HG02763 (cell line): ENCODE results near the gene AMPH.

Source experiments
- ATAC-seq: cut with Tn5 transposase; IDR thresholded peaks from one replicate; pipeline ENCODE4 v1.9.1; 2021; ENCODE audit warnings: mild to moderate bottlenecking, moderate library complexity; ENCODE audit not compliant: unreplicated experiment

AMPH gene

DNA sequence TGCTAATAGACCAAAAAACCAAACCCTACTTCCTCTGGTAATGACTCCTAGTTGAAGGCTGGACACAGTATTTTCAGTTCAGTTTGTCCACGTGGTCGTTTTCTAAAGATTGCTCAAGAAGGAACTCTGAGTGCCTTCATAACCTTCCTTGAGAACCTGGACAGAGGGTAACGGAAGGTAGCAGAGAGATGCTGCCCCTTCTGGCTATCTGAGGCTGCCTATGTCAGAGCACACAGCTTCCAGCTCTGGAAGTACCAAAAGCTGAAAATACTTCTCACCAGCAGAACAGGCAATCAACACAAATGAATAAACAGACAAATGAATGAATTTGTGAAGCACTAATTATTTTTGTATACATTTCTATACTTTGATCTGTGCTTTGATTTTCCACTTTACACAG, 85.2 kb downstream of the AMPH start:
- no peak for ATAC-seq

DNA sequence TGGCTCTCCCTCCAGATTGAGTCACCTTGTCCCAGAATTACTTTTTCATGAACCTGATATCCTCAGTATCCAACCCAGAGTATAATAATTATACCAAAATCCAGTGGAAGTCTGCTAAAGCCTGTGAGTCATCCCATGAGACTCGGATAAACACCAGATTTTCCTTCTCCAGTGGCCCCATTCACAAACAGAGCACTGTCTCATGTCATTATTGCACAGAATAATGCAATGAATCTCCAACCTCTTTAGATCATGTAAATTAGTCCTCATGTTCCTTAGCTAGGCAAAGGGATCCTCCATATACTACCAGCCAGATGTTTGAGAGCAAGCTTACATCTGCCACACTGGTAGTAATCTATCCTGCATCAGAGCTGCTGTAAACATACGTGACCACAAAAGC, 89.0 kb downstream of the AMPH start:
- ATAC-seq = no peak

DNA sequence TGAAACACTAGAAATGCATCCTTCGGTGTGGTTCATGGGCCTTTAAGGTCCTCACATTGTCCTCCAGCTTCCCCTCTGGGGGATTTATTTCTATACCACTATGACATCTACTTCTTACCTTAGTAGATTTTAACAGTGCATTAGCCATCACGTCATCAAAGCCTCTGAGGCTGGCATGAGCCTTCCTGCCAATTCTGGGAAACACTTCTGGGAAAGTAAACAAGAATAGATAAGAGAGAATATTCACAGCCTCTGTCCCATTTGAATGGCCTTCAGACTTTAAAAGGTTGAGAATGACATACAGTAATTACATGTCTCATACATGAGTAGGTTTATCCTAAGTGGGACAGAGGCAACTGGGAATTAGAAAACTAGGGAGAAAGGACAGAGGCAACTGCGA, 89.7 kb downstream of the AMPH start:
- no peak for ATAC-seq

DNA sequence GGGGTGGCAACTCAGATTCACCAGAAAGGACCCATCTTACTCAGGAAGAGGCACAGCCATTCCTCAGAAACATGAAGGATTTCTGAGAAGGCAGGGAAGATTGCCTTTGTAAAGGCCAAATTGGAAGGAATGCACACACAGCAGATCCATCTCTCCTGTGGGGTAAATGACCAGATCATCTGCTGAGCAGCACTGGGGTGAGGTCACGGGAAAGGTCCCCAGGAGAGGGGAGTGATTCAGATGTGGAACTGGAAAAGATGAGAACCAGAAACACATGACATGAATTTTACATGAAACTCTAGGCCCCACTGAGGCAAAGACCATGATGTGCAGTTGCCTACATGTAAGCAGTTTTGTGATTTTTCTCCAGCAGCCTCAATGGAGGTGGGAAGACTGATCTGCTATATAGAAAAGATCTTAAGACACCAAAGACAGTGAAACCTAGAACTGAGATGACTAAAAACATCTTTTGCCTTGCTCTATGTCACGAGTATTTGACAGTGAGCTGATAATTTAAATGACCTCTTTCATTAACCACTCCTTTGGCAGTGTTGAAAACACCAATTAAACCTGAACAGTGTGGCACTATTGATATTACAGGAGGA, 91.6 kb downstream of the AMPH start:
- ATAC-seq = no peak

DNA sequence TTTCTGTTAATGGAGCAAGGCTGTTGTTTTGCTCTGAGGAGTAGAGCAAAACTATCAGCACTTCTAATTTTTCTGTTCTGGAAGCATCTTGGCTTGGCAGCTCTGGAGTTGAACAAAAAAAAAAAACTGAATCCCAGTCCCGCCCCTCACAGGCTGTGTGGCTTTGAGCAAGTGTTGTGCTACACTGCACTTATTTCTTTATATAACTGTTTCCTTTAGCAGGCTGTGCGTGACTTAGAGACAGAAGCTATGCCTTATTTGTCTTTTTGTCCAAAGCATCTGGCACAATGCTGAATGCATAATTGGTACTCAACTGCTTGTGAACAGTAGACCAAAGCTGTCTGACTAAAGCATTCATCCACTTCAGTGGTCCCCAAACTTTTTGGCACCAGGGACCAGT, 96.1 kb downstream of the AMPH start:
- ATAC-seq = no peak

DNA sequence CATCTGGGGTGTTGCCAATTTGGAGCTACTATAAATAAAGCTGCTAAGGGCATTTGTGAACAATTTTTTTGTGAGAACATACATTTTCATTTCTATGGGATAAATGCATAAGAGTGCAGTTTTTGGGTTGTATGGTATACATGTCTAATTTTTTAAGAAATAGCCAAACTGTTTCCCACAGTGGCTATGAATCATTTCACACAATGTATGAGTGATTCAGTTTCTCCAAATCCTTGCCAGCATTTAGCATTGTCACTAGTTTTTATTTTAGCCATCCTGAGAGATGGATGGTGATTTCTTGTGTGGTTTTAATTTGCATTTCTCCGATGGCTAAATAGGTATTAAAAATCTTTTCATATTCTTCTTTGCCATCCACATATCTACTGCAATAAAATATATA, 105.3 kb downstream of the AMPH start:
- ATAC-seq = no peak

DNA sequence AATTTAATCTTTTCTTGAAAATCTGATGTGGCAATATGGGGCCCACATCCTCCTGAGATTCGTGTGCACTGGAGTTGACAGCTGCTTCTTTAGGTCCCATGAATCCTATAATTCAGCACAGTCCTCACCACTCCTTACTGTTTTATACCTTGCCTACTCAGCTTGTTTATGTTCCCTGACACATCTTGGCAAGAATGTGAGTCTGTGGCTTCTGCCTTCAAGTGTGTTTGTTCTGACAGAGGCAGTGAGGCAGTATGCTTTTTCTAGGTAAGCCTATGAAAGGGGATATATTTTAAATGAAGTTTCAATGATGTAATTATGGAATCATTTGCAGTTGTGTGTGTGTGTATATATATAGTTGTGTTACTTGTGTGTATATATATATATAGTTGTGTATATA, 106.4 kb downstream of the AMPH start:
- no peak for ATAC-seq

DNA sequence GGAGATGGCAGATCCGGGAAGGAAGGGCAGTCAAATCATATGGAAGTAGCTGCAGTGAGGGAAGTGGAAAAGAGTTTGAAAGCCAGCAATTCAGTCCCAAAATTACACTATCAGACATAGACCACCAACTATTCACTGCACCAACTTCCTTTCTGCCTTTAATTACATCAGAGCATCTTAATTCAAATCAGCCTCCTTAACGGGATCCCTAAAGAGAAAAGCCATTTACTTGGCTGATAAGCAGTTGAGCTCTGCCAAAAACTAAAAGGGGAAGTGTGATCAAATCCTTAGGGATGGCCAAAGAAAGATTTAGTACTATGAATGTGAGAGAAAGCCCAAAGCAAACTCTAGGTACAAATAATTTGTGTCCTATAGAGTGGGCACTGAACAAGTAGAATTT, 110.4 kb downstream of the AMPH start:
- no peak for ATAC-seq

DNA sequence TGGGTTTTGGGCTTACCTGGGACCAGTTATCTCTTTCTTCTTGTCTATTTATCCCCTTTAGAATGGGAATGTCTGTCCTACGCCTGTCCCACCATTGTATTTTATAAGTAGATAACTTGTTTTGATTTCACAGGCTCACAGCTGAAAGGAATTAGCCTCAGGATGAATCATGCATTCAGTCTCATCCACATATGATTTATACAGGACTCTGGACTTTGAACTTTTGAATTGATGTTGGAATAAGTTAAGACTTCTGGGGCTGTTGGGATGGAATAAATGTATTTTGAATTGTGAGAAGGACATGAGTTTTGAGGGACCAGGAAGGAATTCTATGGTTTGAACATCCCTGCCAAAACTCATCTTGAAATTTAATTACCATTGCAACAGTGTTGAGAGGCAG, 112.6 kb downstream of the AMPH start:
- ATAC-seq = no peak

DNA sequence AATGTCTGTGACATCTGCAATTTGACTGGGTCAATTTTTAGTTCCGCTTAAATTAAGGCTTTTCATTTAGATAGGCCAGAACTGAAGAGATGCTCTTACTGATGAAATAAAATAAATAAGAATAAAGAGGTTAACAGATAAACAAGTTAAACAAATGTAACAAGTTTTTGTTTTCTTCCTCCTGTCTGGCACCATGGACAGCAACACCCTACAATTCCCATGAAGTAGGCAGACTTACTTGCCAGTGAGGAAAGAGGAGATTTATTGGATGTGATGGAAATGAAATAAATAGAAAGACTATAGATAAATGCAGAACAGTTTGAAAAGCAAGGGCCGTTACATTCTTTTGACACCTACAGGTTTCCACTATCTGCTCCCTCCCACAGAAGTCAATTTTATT, 118.5 kb downstream of the AMPH start:
- ATAC-seq = no peak

DNA sequence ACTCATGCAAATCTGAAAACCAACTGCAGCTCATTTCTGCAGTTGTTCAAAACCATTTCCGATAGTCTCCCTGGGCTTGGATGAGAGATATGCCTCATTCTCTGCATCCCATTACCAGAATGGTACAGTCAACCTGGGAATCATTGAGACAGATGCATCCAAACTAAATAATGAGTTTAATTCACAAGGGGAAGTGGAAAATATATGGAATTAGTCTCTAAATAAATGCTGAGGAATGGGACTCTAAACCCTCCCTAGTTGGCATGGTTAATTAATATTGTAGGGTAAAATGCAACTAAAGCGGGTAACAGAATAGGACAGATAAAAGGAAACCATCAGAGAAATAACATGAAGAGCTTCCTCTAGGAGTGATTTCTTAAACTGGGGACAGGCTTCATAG, 118.9 kb downstream of the AMPH start:
- no peak for ATAC-seq

DNA sequence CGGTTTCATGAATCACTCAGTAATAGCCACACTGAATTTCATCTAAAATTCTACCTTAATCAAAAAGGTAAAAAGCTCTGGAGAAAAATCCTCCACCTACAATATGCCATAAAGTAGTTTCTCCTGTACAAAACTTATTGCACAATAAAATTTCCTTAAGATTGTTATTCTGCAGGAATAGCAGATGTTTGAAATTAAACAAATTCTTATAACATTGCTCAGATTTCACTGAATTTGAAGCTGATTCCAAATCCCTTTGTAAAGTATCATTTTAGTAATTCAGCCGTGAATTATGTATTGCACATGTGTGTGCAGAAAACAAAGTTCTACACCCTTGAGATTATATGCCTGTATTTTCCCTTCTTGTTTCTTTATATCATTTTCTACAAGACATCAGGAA, 123.8 kb downstream of the AMPH start:
- ATAC-seq = no peak

DNA sequence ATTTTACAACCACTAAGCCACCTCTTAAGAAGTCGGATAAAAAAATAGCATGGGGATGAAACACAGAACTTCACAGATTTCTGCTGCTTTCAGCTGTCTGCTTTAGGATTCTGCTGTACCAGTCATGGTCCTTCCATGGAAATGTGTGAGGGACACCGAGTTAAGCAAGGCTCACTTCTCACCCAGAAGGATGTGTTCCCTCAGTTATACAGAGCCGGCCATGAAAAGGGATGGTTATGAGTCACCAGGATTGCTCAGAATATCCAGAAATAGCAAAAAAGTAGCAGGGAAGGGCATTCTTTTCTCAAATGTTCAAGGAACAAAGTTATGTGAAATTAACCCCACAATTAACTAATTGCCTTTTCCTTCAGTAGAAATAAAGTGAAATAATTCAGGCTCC, 124.4 kb downstream of the AMPH start:
- no peak for ATAC-seq

DNA sequence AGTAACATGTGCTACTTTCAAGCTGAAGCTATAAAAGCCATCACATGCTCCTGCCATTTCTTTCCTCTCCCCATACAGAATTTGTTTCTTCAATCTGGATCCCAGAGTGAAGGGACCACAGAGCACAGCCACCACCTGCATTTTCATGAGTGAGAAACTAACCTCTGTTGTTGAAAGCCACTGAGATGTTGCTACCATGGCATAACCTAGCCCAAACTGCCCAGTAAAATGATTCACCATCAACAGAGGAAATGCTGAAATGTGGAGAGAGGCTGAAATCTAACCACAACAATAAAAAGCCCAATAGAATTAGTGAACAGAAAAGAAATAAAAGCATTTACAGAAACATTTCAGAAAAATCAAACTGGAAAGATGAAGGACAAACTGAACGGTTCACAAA, 125.2 kb downstream of the AMPH start:
- ATAC-seq = no peak

DNA sequence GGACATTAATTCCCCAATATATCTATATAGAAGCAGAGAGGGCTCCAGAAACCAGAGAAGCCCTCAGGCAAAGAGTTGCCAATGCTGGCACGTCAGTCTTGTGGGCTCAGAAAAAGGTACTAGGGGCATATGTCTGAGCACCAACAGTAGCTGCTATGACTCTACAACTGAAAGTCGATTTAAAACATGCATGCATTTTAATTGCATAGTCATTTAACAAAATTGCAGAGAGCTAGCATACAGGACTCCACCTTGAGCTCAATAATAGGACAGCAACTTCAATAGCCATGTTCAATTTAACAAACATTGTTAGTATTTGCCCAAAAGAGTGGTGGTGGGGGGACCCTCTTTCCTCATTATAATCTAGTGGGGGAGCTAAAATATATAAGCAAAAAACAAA, 126.5 kb downstream of the AMPH start:
- ATAC-seq = no peak

DNA sequence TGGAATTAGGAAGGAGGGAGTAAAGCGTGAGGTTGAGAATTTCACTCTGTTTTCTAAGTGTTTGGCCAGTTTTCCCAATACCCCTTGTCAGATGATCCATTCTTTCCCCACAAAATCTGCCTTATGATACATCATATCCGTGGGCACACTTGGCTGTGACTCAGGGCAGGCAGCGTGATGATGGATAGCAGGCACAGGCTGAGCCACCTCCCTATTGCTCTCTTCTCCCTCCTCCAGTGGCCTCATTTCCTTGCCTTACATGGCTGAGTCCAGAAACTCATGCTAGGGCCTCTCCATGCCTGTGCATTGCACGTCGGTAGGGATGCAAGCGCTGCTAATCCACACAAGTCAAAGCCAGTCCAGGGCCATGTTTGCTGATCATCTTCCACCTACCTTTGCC, 128.3 kb downstream of the AMPH start:
- no peak for ATAC-seq

DNA sequence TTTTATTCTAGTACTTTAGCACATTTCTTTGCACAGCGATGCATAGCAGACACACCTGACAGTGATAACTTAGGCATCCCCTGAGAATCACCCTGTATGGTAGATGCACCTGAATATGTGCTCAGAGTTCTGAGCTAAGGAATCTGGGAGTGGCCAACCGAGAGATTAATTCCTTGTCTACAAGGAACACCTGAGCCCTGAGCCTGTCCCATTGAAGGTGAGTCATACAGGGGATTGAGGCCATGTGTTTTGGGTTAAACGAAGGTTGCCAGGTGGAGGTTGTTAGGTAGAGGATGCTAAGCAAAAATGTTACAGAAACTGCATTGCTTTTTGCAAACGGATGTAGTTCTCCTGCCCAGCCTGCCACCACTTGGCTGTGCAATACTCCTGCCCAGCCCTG, 128.9 kb downstream of the AMPH start:
- ATAC-seq = no peak

DNA sequence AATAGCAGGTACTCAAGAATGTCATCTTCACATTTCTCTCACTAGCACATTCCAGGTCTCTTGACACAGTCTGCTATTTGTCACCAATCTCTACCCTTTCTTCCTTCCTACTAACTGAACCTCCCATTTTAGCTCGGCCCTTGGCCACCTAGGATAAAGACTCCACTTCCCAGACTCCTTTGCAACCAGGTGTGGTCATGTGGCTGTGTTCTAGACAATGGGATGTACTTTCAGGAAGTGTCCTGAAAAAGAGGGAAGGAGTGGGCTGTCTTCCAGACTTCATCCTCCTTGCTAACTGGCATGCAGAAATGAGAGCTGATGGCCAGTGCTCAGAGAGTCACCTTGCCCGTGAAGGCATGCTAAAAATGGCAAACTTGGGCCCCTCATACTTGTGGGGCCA, 139.2 kb downstream of the AMPH start:
- ATAC-seq = no peak

DNA sequence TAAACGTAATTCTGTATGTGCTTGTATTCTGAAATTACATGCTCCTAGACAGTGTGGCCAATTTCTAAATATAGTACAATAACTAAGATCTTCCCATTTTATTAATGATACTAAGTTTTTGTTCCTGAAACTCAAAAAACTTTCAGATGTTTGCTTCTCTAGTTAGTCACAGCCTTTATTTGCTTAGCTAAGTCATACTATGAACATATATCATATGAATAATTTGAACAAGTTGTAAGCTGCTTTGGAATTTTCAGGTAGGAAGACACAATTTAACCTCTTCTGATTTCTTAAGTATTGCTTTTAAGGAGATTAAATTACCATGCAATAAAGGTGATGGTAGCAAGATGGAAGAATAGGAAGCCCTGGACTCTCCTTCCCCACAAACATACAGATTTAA, 148.7 kb downstream of the AMPH start:
- ATAC-seq = no peak

DNA sequence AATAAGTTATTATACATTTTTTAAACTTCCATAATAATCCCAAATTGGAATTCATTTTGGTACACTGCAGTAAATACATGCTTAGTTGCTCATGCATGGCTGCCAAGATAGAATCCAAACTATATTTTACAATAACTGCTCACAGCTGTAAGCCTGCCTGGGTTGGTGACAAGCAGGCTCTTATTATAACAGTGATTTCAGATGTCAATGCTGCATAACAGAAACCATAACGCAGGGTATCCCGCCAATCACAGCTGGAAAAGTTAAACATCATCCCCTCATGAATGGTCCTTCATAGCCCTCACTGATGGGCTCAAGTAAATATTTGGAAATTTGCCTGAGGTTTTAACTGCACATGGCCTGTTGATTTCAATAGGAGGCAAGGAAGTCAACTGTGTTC, 149.8 kb downstream of the AMPH start:
- no peak for ATAC-seq

DNA sequence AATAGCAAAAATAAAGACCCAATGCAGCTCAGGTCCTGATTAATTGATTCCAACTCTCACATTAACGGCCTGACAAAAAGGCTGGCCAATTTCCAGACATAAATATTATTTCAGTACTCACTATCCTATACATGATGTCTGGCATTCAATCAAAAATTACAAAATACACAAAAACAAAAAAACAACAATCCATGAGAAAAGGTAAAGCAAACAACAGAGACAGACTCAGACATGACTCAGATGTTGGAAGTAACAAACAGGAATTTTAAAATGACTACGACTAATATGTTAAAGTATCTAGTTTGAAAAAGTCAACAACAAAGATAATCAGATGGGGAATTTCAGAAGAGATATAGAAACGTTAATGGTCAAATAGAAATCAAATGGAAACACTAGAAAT, 152.8 kb downstream of the AMPH start:
- no peak for ATAC-seq

DNA sequence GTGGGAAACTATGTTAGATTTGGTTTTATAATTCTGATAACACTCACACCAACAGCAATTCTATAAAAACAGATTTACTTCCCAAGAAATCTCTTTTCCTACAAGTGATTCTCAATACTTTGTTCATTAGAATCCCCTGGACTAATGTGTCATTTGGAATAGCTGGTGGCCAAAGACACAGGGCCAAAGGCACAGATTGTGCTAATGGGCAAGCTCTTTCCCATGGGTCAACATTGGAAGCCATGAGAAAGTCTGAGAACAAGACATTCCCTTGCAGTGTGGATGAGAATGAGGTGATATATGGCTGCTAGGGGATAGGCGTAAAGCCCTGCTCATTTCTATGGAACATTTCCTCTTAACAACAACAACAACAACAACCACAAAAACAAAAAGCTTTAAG, 153.8 kb downstream of the AMPH start:
- ATAC-seq = no peak

DNA sequence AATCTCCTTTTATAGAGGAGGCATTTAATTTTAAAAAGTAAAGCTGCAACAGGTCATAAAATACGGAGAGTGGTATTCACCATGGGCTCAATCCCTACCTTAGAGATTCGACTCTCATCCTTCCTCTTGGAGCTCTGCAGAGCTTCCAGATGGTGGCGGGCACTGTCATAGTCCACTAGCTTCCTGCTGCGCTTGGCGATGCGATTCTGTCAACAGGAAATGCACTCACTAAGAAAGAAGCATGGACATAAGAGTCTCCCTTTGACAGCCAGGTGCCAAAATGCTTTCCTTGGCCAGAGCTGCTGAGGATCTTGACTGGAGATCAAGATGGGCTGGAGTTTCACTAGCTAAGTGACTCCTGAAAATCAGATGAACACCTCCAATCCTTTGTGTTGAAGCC, 154.4 kb downstream of the AMPH start:
- ATAC-seq = no peak

DNA sequence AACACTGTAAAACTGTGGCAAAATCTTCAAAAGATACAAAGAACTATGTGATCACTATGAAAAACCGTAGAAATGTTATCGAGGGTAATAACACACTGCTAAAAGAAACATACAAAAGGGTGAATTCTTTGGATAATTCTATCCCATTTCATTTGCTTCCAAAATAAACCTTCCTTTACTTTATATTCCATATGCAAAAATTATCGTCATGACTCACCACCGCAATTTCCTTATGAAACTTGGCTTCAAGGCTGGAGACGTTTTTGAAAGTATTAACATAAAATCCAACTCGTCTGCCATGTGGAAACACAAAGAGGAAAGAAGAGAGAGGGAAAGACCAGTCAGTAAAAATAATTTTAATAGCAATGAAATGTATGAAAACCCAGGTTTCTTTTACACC, 165.2 kb downstream of the AMPH start:
- no peak for ATAC-seq
